Measurements from ENCODE around the gene CCAR1.
A peak's percentile ranks its signal among the peaks of the same experiment; 100 is the strongest.
"Not testable (repeated sequence)": the region's sequence is repeated elsewhere in the genome, so short reads cannot be mapped to it uniquely, and the experiment has no call there.

Gene CCAR1

GRCh38 chr10:68767407-68767806 is 46.4 kb downstream of the CCAR1 start:
- not testable (repeated sequence) for FAIRE-seq

GRCh38 chr10:68781613-68782574 is 60.9 kb downstream of the CCAR1 start:
- no peak for FAIRE-seq

DNA sequence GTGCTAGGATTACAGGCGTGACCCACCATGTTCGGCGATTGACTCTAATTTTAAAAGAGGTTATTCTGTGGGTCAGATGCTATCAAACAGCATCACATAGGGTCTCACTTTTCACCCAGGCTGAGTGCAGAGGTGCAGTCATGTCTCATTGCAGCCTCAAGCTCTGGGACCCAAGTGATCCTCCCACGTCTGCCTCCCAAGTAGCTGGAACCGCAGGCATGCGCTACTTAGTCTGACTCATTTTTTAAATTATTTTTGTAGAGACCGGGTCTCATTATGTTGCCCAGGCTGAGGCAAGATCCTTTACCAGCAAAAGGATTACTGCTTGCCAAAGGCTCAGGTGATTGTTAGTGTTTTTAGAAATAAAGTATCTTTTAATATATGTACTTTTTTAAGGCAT is 63.4 kb downstream of the CCAR1 start:
- no peak for FAIRE-seq

DNA sequence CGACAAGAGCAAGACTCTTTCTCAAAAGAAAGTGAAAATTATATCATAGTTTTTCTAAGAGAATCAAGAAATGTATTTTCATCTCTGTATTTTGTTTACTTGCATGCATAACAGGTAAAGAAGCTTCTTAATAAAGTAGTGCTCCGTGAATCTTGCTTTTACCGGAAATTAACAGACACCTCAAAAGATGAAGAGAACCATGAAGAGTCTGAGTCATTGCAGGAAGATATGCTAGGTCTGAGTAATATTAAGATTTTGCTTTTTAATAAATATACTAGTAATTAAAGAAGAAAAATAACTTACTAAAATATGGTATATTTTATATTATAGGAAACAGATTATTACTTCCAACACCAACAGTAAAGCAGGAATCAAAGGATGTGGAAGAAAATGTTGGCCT is 66.8 kb downstream of the CCAR1 start:
- no peak for FAIRE-seq

DNA sequence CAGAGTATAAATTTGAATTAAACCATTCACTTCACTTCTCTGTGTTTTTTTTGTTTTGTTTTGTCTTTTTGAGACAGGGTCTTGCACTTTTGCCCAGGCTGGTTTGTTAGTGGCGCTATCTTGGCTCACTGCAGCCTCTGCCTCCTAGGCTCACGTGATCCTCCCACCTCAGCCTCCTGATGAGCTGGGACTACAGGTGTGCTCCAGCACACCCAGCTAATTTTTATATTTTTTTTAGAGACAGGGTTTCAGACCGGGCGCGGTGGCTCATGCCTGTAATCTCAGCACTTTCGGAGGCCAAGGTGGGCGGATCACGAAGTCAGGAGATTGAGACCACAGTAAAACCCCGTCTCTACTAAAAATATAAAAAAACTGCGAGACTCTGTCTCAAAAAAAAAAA is 69.4 kb downstream of the CCAR1 start:
- no peak for FAIRE-seq

- peak; percentile 71 for FAIRE-seq
These were observed 71.1 kb downstream of the CCAR1 start for GRCh38 chr10:68792115-68792514.

GRCh38 chr10:68795886-68796532 is 75.0 kb downstream of the CCAR1 start:
- FAIRE-seq: no peak

GRCh38 chr10:68796605-68797004 is 75.6 kb downstream of the CCAR1 start:
- FAIRE-seq: no peak

GRCh38 chr10:68800211-68800610 is 79.2 kb downstream of the CCAR1 start:
- no peak for FAIRE-seq

- no peak for FAIRE-seq
These were observed 83.7 kb downstream of the CCAR1 start for GRCh38 chr10:68804692-68805091.

GRCh38 chr10:68810830-68811229 is 89.8 kb downstream of the CCAR1 start:
- not testable (repeated sequence) for FAIRE-seq

DNA sequence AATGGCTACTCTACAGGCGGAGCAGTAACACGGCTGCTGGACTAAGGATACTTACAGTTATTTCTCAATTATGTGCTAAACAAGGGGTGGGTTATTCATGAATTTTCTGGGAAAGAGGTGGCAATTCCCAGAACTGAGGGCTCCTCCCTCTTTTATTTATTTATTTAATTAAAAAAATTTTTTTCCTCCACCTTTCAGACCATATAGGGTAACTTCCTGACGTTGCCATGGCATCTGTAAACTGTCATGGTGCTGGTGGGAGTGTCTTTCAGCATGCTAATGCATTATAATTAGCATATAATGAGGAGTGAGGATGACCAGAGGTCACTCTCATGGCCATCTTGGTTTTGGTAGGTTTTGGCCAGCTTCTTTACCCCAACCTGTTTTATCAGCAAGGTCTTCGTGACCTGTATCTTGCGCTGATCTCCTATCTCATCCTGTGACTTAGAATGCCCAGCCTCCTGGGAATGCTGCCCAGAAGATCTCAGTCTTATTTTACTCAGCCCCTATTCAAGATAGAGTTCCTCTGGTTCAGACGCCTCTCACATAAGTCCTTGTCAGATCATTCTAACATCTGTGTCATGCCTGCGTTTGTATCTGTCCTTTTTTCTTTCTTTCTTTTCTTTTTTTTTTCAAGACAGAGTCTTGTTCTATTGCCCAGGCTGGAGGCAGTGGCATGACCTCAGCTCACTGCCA is 90.4 kb downstream of the CCAR1 start:
- no peak for FAIRE-seq

DNA sequence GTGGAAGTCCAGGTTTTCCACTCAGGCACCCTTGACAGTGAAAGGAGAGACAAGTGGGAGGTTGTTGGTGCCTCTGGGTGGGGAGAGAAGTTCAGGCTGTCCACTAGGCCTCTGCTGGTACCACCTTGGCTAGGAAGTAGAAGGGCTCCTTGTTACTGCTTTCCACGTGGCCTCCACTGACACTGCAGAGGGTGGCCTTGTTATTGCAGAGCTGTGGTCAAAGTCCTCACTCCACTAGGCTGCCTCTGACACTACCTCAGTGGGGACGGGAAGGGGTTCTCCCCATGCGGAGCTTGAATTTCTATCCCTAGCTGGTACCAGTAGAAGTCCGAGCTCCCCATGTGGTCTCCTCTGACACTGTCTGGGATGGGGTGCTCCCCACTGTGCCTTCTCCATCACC is 91.4 kb downstream of the CCAR1 start:
- no peak for FAIRE-seq

GRCh38 chr10:68813559-68813958 is 92.5 kb downstream of the CCAR1 start:
- no peak for FAIRE-seq

- no peak for FAIRE-seq
These were observed 95.9 kb downstream of the CCAR1 start for GRCh38 chr10:68816796-68817412.

DNA sequence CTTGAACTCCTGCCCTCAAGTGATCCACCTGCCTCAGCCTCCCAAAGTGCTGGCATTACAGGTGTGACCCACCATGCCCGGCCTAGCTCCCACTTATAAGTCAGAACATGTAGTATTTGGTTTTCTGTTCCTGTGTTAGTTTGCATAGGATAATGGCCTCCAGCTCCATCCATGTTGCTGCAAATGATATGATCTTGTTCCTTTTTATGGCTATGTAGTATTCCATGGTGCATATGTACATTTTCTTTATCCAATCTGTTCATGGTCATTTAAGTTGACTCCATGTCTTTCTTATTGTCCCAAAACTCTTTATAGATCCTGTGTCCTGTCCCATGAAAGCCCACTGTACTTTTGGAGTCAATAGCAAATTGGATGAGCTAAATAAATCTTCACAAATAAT is 99.3 kb downstream of the CCAR1 start:
- not testable (repeated sequence) for FAIRE-seq

DNA sequence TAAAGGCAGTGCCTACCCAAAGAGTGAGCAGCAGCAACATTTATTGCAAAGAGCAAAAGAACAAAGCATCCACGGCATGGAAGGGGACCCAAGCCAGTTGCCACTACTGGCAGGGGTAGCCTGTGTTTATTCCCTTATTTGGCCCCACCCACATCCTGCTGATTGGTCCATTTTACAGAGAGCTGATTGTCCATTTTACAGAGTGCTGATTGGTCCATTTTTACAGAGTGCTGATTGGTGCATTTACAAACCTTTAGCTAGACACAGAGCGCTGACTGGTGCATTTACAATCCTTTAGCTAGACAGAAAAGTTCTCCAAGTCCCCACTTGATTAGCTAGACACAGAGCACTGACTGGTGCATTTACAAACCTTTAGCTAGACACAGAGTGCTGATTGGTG is 101.6 kb downstream of the CCAR1 start:
- not testable (repeated sequence) for FAIRE-seq

DNA sequence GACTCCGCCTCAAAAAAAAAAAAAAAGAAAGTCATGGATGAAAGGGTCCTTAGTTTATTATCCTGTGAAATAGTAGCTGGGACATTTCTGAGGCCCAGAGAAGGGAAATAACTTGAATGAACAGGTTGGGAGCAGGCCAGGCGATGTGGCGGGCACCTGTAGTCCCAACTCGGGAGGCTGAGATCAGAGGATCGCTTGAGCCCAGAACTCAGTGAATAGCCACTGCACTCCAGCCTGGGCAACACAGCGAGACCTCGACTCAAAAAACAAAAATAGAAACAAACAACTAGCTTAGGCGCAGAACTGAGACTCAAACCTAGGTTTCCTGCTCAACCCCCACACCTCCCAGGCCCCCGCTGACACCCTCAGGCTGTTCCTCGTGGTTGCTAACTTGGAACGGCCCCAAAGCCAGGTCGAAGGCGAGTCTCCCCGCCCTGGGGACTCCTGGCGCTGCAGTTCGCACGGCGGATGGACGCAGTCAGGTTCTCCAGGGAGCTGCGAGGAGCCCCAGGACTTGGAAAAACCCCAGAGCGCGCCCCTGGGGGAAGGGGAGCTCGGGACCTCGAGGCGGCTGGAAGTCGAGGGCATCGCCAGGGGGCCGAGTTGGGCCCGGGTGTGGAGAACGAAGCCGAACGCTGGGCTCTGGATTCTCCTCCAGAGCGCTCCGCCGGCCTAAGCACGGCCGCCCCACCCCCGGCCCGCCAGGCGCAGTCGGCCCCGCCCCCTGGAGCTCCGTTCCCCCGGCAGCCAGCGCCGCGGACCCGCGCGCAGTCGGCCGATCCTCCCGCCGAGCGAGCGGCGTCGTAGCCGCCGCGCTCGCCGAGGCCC is 105.9 kb downstream of the CCAR1 start, which contains the start of gene STOX1:
Gene STOX1, plus strand, starts transcription at position 768 of the 828 bp plus-strand sequence. CDS start 93 bp downstream, outside the sequence.
- no peak for FAIRE-seq

DNA sequence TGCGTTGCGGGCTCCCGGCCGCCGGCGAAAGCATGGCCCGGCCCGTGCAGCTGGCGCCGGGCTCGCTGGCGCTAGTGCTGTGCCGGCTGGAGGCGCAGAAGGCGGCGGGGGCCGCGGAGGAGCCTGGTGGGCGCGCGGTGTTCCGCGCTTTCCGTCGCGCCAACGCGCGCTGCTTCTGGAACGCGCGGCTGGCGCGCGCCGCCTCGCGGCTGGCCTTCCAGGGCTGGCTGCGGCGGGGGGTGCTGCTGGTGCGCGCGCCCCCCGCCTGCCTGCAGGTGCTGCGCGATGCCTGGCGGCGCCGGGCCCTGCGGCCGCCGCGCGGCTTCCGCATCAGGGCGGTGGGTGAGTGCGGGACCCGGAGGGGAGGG is 106.5 kb downstream of the CCAR1 start:
- not testable (repeated sequence) for FAIRE-seq

DNA sequence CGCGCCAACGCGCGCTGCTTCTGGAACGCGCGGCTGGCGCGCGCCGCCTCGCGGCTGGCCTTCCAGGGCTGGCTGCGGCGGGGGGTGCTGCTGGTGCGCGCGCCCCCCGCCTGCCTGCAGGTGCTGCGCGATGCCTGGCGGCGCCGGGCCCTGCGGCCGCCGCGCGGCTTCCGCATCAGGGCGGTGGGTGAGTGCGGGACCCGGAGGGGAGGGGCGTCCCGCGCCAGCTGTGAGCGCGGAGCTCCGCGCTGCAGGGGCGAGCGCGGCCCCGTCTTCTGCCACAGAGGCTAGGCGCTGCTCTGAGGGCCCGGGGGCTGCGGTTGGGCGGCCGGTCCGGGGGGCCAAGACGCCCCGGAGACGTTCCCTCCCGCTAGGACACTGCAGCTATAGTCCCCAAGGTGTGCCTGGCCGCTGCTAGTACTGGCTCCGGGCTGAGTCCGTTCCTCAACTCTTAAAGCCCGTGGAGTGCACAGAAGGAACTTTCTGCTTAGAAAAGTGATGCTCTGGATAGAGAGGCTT is 107.1 kb downstream of the CCAR1 start:
- FAIRE-seq: not testable (repeated sequence)

DNA sequence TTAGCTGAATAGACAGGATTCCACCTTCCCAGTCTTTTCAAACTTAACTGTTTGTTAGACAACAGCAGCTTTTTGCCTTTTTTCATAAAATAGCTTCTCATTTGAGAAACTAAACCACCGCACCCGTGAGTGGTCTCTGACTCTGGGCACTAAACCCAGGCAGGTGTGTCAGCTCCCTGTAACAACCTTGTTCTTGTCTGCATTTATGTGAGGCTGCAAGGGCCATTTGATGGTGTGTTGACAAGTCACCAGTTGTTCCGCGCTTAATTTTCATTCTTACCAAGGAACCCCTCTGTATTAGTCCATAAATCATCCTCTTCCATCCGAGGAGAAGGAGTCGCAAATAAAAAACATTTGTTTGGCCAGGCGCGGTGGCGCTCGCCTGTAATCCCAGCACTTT is 107.8 kb downstream of the CCAR1 start:
- FAIRE-seq: no peak

DNA sequence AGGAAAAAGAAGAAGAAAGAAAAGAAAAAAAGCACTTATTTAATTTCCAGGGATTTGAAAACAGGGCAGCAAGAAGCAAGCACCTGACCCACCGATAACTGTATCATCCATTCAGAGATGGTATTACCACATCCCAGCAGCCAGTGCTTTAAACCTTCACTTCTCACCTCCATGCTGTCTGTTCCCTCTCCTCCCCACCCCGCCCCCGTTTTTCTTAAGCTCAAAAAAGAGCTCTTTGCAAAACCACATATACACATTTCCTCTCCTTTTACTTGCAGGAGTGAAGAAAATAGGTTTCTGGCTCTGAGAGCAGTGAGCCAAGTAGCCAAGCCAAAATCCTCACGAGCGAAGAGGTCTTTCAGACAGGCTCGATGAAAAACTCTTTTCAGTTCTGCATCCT is 108.5 kb downstream of the CCAR1 start:
- no peak for FAIRE-seq
